NB4 (cell line): ENCODE results near the gene SECISBP2L.

Experiments used
- DNase-seq: peaks from one replicate; pipeline ENCODE4 v3.0.0; 2010; ENCODE audit warnings: low read depth
- H3K4me3 ChIP-seq: one replicate; pipeline ENCODE4 v1.5.1; 2011; ENCODE audit warnings: mild to moderate bottlenecking, low read depth, low read length, moderate library complexity
- MYC ChIP-seq: IDR thresholded peaks from 2 replicates; pipeline ENCODE4 v1.6.1; 2011; ENCODE audit warnings: low read depth, low read length
- POLR2A ChIP-seq: IDR thresholded peaks from 2 replicates; pipeline ENCODE4 v1.6.1; 2011; ENCODE audit warnings: mild to moderate bottlenecking; ENCODE audit not compliant: insufficient read length; ENCODE audit errors: extremely low read depth
- TF ChIP-seq, protein P1 (sequence below): IDR thresholded peaks from one replicate; pipeline ENCODE4 v1.5.1; 2012; ENCODE audit warnings: low read depth, low read length
- TF ChIP-seq, protein P2 (sequence below): IDR thresholded peaks from 2 replicates; pipeline ENCODE4 v1.6.1; 2011; ENCODE audit warnings: low read depth, low read length

The SECISBP2L gene

DNA sequence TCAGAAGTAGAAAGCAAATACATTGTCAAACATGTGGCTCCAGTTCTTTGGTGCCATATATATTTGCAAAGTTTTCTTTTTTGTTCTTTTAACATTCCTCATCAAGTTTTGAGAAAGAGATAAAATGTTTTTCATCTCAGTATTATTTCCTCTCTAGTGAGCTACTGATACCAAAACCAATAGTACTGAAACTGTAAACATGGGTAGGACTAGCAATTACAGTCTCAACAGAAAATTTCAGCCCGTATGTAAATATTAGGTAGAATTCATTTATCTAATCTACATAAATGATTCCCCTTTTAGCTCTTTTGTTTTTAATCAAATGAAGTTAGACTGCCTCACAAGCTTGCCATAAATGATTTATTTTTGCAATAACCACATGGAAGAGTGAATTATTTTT, 21.4 kb downstream of the SECISBP2L start:
- no peak overlapping the region for H3K4me3 ChIP-seq
- TF ChIP-seq, protein P1, sequence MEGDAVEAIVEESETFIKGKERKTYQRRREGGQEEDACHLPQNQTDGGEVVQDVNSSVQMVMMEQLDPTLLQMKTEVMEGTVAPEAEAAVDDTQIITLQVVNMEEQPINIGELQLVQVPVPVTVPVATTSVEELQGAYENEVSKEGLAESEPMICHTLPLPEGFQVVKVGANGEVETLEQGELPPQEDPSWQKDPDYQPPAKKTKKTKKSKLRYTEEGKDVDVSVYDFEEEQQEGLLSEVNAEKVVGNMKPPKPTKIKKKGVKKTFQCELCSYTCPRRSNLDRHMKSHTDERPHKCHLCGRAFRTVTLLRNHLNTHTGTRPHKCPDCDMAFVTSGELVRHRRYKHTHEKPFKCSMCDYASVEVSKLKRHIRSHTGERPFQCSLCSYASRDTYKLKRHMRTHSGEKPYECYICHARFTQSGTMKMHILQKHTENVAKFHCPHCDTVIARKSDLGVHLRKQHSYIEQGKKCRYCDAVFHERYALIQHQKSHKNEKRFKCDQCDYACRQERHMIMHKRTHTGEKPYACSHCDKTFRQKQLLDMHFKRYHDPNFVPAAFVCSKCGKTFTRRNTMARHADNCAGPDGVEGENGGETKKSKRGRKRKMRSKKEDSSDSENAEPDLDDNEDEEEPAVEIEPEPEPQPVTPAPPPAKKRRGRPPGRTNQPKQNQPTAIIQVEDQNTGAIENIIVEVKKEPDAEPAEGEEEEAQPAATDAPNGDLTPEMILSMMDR, result no peak
- TF ChIP-seq, protein P2, sequence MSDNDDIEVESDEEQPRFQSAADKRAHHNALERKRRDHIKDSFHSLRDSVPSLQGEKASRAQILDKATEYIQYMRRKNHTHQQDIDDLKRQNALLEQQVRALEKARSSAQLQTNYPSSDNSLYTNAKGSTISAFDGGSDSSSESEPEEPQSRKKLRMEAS, result no peak
- TF ChIP-seq MYC, result no peak
- no peak for TF ChIP-seq POLR2A
- no peak for DNase-seq

DNA sequence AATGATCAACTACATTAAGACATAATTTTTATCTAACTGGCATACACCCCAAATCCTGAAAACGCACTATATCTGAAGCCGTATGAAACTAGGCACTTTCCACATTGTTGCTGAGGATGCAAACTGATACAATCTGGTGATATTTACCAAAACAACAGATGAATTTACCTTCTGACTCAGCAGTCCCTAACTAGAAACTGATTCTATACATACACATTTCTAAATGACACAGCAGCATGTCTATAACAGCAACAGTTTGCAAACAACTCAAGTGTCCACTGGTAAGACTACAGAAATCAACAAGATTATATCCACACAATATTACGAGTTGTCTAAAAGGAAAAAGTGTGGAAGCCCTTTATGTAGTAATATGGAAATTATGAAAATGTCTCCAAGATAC, 22.9 kb downstream of the SECISBP2L start:
- DNase-seq, result no peak
- TF ChIP-seq MYC, result no peak
- TF ChIP-seq, protein P1, result no peak
- no peak for TF ChIP-seq POLR2A
- TF ChIP-seq, protein P2, result no peak
- no peak overlapping the region for H3K4me3 ChIP-seq

DNA sequence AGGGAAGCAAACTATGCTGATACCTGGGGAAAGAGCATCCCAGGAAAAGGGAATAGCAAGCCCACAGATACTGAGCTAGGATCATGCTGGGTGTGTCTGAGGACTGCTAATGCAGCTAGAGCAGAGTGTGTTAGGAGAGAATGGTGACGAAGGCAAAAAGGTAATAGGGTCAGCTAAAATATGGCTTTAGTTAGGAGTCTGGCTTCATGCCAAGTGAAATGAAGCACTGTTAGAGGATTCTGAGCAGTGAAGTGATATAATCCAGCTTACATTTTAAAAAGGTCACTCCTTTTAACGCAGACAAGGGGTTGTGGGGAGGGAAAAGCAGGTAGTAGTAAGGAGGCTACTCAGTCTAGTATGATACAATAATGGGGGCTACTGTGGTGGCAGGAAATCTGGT, 30.4 kb downstream of the SECISBP2L start:
- DNase-seq, result no peak
- TF ChIP-seq POLR2A (no peak), MYC (no peak)
- TF ChIP-seq, protein P2, result no peak
- TF ChIP-seq, protein P1, result no peak
- no peak overlapping the region for H3K4me3 ChIP-seq

DNA sequence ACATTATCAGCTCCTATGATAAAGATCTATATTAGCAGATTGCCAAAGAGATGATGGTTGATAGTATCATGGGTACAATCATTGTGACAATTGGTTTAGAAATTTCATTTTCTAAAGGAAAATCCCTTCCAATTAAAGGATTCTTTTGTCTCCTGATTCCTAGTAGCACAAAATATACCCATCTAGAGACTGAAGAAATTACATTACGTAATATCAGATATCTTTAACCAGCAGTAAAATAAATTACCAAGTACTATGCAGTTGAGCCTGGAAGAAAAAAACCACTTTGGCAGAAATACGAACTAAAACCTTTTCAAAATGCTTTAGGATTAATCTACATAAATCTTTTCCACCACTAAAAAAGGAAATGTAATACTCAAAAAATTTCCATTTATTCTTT, 46.9 kb downstream of the SECISBP2L start:
- H3K4me3 ChIP-seq, result no peak overlapping the region
- no peak for TF ChIP-seq POLR2A
- TF ChIP-seq, protein P1, result no peak
- no peak for TF ChIP-seq MYC
- TF ChIP-seq, protein P2, result no peak

DNA sequence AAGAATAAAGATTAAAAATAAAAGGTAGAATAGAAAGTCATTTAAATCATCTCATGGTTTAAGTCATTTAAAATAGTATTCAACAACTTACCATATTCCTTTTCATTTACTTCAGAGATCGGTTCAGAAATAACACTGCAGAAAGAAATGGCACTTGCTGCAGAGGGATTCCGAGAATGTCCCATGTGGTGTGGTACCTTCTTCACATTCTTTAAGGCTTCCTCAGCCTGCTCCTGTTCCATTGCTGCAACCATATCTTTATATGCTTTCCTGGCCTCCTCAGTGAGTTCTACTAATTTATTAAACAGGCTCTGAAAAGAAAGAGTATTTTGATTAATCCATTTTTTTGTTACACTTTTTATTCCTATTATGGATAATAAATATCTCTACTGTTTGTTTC, 50.0 kb downstream of the SECISBP2L start:
- TF ChIP-seq MYC (no peak), POLR2A (no peak)
- TF ChIP-seq, protein P1, result no peak
- TF ChIP-seq, protein P2, result no peak
- no peak for DNase-seq
- H3K4me3 ChIP-seq, result no peak overlapping the region

More for the DNA sequence above, 46.9 kb downstream of the SECISBP2L start:
- no peak for DNase-seq

DNA sequence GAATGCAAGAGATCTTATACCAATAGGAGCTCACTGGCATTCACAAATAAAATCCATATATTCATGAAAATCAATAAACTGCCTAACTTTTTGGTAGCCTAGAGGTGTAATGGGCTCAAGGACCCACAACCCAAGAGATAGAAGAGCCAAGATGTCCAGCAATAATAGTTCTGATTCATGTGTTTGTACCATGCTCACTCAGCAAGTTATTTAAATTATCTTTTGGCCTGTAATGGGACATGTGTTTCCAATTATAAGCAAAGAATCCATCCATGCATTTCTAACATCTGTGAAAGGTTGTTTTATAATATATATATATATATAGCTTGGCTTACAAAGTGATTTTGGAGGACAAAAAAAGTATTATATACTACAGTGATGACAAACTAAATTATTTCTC, 52.9 kb downstream of the SECISBP2L start:
- TF ChIP-seq MYC (no peak), POLR2A (no peak)
- TF ChIP-seq, protein P1, result no peak
- TF ChIP-seq, protein P2, result no peak
- no peak for DNase-seq
- no peak overlapping the region for H3K4me3 ChIP-seq
